ENCODE measurements around the gene KATNAL1.
"Not testable (repeated sequence)": the region's sequence is repeated elsewhere in the genome, so short reads cannot be mapped to it uniquely, and the experiment has no call there.

KATNAL1 gene

DNA sequence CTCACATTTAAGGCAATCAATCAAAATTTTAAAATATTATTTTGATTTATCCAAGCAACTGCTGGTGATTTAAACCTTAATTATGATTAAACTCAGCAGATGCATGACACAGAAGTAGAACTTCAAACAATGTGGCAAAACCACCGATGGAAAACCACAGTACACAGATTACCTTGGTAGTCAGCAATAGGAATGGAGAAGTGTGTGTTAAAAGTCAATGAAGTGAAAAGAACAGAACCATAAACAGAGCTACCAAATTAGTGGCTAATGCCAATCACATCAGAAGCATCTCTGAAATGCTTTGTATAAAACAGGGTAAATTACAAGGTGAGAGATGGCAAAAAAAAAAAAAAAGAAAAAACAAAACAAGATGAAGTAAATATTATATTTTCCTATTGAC, 31.2 kb downstream of the KATNAL1 start:
- TF ChIP-seq, protein P1, sequence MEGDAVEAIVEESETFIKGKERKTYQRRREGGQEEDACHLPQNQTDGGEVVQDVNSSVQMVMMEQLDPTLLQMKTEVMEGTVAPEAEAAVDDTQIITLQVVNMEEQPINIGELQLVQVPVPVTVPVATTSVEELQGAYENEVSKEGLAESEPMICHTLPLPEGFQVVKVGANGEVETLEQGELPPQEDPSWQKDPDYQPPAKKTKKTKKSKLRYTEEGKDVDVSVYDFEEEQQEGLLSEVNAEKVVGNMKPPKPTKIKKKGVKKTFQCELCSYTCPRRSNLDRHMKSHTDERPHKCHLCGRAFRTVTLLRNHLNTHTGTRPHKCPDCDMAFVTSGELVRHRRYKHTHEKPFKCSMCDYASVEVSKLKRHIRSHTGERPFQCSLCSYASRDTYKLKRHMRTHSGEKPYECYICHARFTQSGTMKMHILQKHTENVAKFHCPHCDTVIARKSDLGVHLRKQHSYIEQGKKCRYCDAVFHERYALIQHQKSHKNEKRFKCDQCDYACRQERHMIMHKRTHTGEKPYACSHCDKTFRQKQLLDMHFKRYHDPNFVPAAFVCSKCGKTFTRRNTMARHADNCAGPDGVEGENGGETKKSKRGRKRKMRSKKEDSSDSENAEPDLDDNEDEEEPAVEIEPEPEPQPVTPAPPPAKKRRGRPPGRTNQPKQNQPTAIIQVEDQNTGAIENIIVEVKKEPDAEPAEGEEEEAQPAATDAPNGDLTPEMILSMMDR (conservative IDR thresholded peaks at IDR 0.05; ENCODE audit: low read depth, low read length) = no peak
- no peak overlapping the region for H3K4me3 ChIP-seq (ENCODE audit: low read length)
- DNase-seq (ENCODE audit: low read depth) = no peak

DNA sequence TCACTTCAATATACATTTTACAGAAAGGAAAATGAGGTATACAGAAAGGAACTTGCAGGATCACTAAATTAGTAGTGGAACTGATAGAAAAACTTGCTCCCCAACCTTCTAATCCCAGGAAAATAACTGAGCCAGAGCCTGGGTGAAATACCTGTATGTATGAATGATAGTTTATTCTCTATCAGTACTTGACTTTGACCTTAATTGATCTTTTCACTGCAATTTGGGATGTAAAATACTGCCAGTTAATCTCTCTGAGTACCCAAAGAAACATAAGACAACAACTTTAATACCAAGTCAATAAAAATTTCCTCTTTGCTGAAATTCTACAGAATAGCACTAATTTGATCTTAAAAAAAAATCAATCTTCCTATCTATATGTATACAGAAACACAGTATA, 33.3 kb downstream of the KATNAL1 start:
- no peak overlapping the region for H3K4me3 ChIP-seq (ENCODE audit: low read length)
- TF ChIP-seq, protein P1 (conservative IDR thresholded peaks at IDR 0.05; ENCODE audit: low read depth, low read length) = no peak
- no peak for DNase-seq (ENCODE audit: low read depth)

DNA sequence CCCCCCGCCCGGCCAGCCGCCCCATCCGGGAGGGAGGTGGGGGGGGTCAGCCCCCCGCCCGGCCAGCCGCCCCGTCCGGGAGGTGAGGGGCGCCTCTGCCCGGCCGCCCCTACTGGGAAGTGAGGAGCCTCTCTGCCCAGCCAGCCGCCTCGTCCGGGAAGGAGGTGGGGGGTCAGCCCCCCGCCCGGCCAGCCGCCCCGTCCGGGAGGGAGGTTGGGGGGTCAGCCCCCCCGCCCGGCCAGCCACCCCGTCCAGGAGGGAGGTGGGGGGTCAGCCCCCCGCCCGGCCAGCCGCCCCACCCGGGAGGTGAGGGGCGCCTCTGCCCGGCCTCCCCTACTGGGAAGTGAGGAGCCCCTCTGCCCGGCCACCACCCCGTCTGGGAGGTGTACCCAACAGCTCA, 37.3 kb downstream of the KATNAL1 start:
- DNase-seq (ENCODE audit: low read depth); H3K4me3 ChIP-seq (ENCODE audit: low read length): not testable (repeated sequence)

DNA sequence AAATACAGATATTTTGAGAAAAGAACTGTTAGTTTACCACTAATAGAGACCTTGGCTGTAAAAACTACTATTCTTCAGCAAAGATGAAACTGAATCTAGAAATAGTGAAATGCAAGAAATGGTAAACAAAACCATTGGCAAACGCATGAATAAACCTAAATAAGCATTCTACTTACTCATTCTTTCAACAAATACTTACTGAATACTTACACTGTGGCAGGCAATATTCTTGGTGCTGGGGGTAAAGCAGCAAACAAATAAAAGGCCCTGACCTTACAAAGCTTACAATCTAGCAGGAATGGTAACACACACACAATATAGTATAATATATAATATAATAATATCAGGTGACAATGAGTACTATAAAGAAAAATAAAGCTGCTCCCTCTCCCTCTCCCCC, 38.7 kb downstream of the KATNAL1 start:
- TF ChIP-seq, protein P1 (conservative IDR thresholded peaks at IDR 0.05; ENCODE audit: low read depth, low read length) = no peak
- DNase-seq (ENCODE audit: low read depth) = no peak
- no peak overlapping the region for H3K4me3 ChIP-seq (ENCODE audit: low read length)

DNA sequence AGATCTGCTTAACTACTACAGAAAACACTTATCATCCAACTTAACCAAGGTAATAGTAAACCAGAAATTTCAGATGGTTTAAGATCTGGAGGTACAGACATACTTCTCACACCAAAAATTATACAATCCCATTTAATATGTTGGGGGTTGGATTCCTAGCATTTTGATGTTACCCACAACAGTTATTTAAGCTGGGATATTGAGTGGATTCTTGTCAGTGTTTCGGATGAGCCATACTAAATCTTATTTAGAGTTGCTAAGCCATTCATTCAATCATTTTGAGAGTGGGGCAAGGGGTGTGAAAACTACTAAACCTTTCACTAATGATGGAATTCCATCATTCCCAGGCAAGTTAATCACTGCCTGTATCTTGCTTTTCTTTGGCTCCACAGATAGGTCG, 40.6 kb downstream of the KATNAL1 start:
- TF ChIP-seq, protein P1 (conservative IDR thresholded peaks at IDR 0.05; ENCODE audit: low read depth, low read length) = no peak
- no peak overlapping the region for H3K4me3 ChIP-seq (ENCODE audit: low read length)
- DNase-seq (ENCODE audit: low read depth) = no peak

DNA sequence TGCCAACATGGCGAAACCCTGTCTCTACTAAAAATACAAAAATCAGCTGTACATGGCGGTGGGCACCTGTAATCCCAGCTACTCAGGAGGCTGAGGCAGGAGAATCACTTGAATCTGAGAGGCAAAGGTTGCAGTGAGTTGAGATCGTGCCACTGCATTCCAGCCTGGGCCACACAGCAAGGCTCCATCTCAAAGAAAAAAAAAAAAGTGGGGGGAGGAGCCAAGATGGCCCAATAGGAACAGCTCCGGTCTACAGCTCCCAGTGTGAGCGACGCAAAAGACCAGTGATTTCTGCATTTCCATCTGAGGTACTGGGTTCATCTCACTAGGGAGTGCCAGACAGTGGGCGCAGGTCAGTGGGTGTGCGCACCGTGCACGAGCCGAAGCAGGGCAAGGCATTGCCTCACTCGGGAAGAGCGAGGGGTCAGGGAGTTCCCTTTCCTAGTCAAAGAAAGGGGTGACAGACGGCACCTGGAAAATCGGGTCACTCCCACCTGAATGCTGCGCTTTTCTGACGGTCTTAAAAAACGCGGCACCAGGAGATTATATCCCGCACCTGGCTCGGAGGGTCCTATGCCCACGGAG, 48.1 kb downstream of the KATNAL1 start:
- not testable (repeated sequence) for H3K4me3 ChIP-seq (ENCODE audit: low read length); DNase-seq (ENCODE audit: low read depth)

DNA sequence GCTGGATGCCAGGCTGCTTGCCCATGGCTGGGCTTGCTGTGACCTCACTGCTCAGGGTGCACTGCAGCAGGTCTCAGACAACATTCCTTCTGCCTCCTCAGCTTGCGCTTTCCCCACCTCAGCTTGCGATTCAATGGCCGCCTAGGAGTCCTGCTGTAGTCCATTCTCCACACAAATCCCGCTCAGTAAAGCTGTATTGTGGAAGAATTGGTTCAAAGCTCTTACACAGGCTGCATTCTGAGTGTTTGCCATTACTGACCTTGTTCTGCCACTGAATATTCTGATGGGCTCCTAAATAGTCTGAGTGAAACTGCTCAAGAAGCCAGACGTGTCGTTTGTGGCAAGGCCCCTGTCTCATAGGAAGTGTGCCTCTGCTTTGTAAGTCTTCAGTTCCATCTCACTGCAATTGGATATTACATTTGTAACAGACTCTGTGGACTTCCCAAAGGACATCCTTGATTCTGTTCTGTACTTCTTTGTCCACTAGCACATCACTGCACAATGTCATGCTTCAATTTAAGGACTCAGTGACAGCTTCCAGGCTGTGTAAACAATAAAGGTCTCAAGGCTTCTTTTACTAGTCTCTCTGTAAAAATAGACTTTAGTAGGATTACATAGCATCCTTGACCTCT, 49.8 kb downstream of the KATNAL1 start:
- DNase-seq (ENCODE audit: low read depth) = no peak
- TF ChIP-seq, protein P1 (conservative IDR thresholded peaks at IDR 0.05; ENCODE audit: low read depth, low read length) = no peak
- H3K4me3 ChIP-seq (ENCODE audit: low read length) = no peak overlapping the region

DNA sequence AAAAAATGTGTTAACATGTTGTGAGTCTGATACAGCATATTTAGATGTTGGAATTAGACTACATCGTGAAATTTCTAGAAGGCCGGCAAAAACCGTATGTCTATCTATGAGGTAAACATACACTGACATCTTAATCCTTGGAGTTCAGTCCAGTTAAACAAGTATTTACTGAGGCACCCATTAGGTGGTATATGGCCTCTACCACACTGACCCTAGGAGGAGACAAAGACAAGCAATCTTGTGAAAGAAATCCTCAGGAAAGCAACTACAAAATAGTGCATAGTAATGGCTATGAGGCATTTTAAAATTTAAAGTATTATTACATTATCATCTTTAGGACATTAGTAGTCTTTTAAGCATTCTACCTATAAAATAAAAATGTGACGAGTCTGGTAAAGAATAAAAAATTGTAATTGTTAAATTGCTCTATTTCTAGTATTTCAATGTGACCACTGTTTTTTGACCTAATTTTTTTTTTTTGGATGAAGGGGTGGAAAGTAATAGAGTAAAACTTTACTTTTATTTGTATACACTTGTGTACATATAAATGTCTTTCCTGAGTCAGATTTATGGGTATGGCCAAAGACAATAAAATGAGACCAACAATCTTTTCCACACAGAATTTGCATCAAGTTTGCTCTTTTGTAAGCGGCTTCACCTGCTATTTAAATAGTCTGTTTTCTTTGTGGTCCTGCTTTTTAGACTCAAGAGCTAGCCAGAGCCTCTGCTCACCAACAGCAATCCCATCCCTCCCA, 50.5 kb downstream of the KATNAL1 start:
- no peak overlapping the region for H3K4me3 ChIP-seq (ENCODE audit: low read length)
- DNase-seq (ENCODE audit: low read depth) = no peak
- TF ChIP-seq, protein P1 (conservative IDR thresholded peaks at IDR 0.05; ENCODE audit: low read depth, low read length) = no peak
